WERI-Rb-1 (cell line): ENCODE measurements around the gene BCAS3.

ENCODE experiments used
- DNase-seq: peaks from one replicate; pipeline ENCODE4 v3.0.0-alpha.2; 2020
- H3K27ac ChIP-seq: fragments of 250-450 bp; sonication (Bioruptor Pico); 2 replicates; pipeline ENCODE4 v1.5.1; 2020; ENCODE audit warnings: mild to moderate bottlenecking, moderate library complexity
- H3K27me3 ChIP-seq: fragments of 250-450 bp; sonication (Bioruptor Pico); 2 replicates; pipeline ENCODE4 v1.5.1; 2021; ENCODE audit warnings: mild to moderate bottlenecking, low read depth, moderate library complexity; ENCODE audit not compliant: insufficient read depth, severe bottlenecking
- H3K36me3 ChIP-seq: fragments of 250-450 bp; sonication (Bioruptor Pico); 2 replicates; pipeline ENCODE4 v1.5.1; 2020; ENCODE audit warnings: mild to moderate bottlenecking, moderate library complexity
- H3K4me3 ChIP-seq: 2 replicates; pipeline ENCODE4 v1.5.1; 2011; ENCODE audit warnings: low read depth, mild to moderate bottlenecking, control low read depth, low read length
- H3K9me3 ChIP-seq: fragments of 250-450 bp; sonication (Bioruptor Pico); 2 replicates; pipeline ENCODE4 v1.5.1; 2021; ENCODE audit warnings: mild to moderate bottlenecking, moderate library complexity; ENCODE audit not compliant: severe bottlenecking
- CTCF ChIP-seq: IDR thresholded peaks from 2 replicates; pipeline ENCODE4 v1.5.1; 2011; ENCODE audit warnings: low read depth, mild to moderate bottlenecking, control low read depth, inconsistent platforms, low read length

The BCAS3 gene

DNA sequence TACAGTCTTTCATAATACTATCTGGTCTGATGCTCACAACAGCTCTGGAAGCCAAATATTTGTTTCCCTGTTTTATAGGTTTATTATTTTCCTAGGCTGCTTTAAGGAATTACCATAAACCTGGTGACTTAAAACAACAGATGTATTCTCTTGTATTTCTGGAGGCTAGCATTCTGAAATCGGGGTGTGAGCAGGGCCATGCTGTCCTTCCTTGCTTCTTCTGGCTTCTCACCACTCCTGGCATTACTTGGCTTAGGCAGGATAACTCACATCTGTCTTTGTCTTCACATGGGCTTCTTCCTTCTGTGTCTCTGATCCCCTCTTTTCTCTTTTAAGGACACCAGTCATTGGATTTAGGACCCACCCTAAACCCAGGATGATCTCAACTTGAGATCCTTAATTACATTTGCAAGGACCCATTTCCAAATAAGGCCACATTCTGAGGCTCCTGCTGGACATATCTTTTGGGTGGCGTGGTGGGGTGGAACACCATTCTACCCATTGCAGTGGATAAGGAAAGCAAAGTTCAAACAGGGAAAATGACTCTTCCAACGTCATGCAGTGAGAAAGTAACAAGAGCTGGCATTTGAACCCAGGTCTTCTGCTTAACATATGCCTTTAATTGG lies 682.8 kb downstream of the BCAS3 start:
- Histone ChIP-seq H3K36me3 (no peaks in the 10 kb centered on the region), H3K27me3 (no peaks in the 10 kb centered on the region), H3K9me3 (no peaks in the 10 kb centered on the region), H3K27ac (no peak overlapping the region), H3K4me3 (no peak overlapping the region)
- DNase-seq: no peak
- TF ChIP-seq CTCF: no peak

GRCh38 chr17:61361084-61361483 lies 683.4 kb downstream of the BCAS3 start:
- no peak for TF ChIP-seq CTCF
- Histone ChIP-seq H3K36me3 (no peaks in the 10 kb centered on the region), H3K27ac (no peak overlapping the region), H3K4me3 (no peak overlapping the region), H3K27me3 (no peaks in the 10 kb centered on the region), H3K9me3 (no peaks in the 10 kb centered on the region)
- DNase-seq: no peak

GRCh38 chr17:61362396-61362795 lies 684.7 kb downstream of the BCAS3 start:
- no peaks in the 10 kb centered on the region for H3K27me3 ChIP-seq
- TF ChIP-seq CTCF: no peak
- DNase-seq: no peak
- H3K27ac ChIP-seq: no peak overlapping the region
- no peaks in the 10 kb centered on the region for H3K9me3 ChIP-seq
- no peak overlapping the region for H3K4me3 ChIP-seq
- no peaks in the 10 kb centered on the region for H3K36me3 ChIP-seq

- DNase-seq: no peak
- no peak overlapping the region for H3K27ac ChIP-seq
These were observed 685.4 kb downstream of the BCAS3 start for GRCh38 chr17:61362852-61363600.

DNA sequence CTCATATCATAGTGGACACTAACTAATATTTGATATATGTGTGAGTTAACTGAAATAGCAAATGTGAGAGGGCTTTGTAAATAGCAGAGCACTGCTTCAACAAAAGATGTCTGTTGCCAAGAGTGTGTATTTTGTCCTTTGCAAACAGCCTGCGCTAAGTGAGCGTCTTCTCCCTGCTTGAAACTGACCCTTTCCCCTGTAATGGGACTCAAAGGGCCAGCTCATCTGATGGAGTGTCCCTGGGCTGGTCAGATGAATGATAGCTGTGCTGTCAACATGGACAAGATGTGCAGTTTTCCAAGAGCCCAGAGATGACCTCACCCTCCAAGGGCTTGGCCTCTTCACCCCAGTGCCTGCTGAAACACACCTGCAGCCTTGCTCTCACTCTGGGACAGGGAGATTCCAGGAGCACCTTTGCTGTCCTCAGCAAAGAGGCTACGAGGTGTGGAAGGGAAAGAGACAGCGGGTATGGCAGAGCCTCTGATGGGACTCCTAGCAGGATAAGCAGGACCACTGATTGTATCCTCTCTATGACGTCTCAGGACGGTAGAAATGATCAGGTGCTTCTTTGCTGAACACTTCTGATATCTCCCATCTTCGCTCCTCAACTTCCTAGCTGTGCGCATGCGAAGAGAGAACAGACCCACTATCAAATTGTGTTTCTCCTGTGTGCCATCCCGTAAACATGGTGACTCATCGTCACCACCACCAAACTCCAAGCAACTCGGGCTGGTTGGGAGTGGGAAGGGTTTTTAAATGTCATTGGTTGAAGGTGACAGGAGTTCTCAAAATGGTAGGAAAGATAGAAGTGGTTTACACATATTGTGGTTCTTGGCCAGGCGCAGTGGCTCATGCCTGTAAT lies 686.2 kb downstream of the BCAS3 start:
- H3K36me3 ChIP-seq: no peaks in the 10 kb centered on the region
- TF ChIP-seq CTCF: no peak
- no peak overlapping the region for H3K4me3 ChIP-seq
- no peak overlapping the region for H3K27ac ChIP-seq
- no peaks in the 10 kb centered on the region for H3K27me3 ChIP-seq
- DNase-seq: no peak
- H3K9me3 ChIP-seq: no peaks in the 10 kb centered on the region

More at GRCh38 chr17:61362852-61363600, 685.4 kb downstream of the BCAS3 start:
- H3K27me3 ChIP-seq: no peaks in the 10 kb centered on the region
- no peak for TF ChIP-seq CTCF
- no peaks in the 10 kb centered on the region for H3K36me3 ChIP-seq
- no peaks in the 10 kb centered on the region for H3K9me3 ChIP-seq
- no peak overlapping the region for H3K4me3 ChIP-seq
